Tibial nerve (tissue), 4 donors: ENCODE data around the gene AHCYL2.

Experiments
- CTCF ChIP-seq, 5 experiments: fragments of 200-600 bp in 3 of 5; fragments of 450-650 bp in 2 of 5; sonication (generic) in 3 of 5; IDR thresholded peaks; one replicate each; pipeline ENCODE4 v1.5.1; 2016 to 2019; ENCODE audit warnings: antibody characterized with exemption in 5 of 5, mild to moderate bottlenecking in 3 of 5, moderate library complexity in 2 of 5
- EP300 ChIP-seq, 2 donors: sonication (generic); formaldehyde crosslinking; IDR thresholded peaks; one replicate each; pipeline ENCODE4 v1.6.1; 2017; ENCODE audit warnings: antibody characterized with exemption in 2 of 2, mild to moderate bottlenecking in 1 of 2
- POLR2A ChIP-seq, 2 donors: fragments of 450-650 bp; IDR thresholded peaks; one replicate each; pipeline ENCODE4 v1.6.1; 2017; ENCODE audit warnings: antibody characterized with exemption in 2 of 2, mild to moderate bottlenecking in 2 of 2, moderate library complexity in 2 of 2

- TF ChIP-seq CTCF (IDR thresholded peaks at IDR 0.05) (no peak), POLR2A (IDR thresholded peaks at IDR 0.05) (no peak), EP300 (IDR thresholded peaks at IDR 0.05) (no peak)
Observed at GRCh38 chr7:129454249-129454551, 229.4 kb downstream of the AHCYL2 start.
